H54 (cell line): ENCODE measurements around the gene NDUFS2.
"Not testable (repeated sequence)": the region's sequence is repeated elsewhere in the genome, so short reads cannot be mapped to it uniquely, and the experiment has no call there.

ENCODE experiments used
- DNase-seq: peaks from one replicate; pipeline ENCODE4 v3.0.0; 2011; ENCODE audit warnings: low spot score, mixed read lengths; ENCODE audit not compliant: insufficient read length
- FAIRE-seq: peaks from 3 replicates; lab custom pipeline; 2011; peaks lifted over from hg19 to GRCh38; lab: Jason Lieb, UNC
- POLR2A ChIP-seq: IDR thresholded peaks from 2 replicates; pipeline ENCODE4 v1.6.1; 2011; ENCODE audit warnings: low read depth, mild to moderate bottlenecking, low read length

The NDUFS2 gene

DNA sequence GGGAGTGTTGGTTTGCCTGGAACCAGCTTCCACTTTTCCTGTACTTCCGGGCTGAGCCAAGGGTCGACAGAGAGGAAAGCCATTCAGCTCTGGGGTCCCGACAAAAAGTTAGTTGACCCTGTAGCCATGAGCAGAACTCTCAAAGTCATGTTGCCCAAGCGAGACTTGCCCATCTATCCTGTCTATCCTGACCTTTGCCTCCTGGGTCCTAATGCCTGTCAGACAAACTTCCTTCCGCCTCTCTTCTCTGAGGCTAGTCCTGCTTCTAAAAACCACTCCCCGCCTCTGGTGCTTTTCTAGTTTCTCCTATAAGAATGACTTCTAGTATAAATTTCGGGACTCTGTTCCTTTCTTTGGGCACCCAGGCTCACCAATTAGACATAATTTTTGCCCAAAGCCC is 48.7 kb downstream of the NDUFS2 start:
- no peak for TF ChIP-seq POLR2A
- no peak for FAIRE-seq
- no peak for DNase-seq

- DNase-seq: no peak
- TF ChIP-seq POLR2A: no peak
- FAIRE-seq: no peak
Measured at GRCh38 chr1:161251579-161251978, 49.4 kb downstream of the NDUFS2 start.

DNA sequence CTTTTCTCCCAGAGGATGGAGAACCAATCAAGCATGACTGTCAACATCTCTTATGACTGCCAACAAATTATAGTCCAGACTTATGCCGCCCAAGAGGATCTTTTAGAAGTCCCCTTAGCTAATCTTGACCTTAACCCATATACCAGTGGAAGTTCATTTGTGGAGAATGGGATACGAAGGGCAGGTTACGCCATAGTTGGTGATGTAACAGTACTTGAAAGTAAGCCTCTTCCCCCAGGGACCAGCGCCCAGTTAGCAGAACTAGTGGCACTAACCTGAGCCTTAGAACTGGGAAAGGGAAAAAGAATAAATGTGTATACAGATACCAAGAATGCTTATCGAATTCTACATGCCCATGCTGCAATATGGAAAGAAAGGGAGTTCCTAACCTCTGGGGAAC is 53.1 kb downstream of the NDUFS2 start:
- DNase-seq, FAIRE-seq: not testable (repeated sequence)

DNA sequence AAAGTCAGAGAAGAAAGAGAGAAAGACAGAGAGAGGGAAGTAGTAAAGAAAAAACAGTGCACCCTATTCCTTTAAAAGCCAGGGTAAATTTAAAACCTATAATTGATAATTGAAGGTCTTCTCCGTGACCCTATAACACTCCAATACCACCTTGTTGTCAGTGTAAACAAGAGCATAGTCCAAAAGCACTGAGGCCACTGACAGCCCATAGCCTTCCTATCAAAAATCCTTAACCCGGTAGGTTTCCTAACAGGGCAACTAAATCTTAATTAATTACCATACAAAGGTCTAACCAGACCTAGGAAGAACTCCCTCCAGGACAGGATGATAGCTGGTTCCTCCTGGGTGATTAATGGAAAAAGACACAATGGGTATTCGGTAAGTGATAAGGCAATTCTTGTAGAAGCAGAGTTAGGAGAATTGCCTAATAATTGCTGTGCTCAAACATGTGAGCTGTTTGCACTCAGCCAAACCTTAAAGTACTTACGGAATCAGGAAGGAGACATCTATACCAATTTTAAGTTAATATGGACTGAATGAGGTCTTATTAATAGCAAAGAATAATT is 53.9 kb downstream of the NDUFS2 start:
- not testable (repeated sequence) for DNase-seq, FAIRE-seq

GRCh38 chr1:161257109-161257508 is 54.9 kb downstream of the NDUFS2 start:
- not testable (repeated sequence) for DNase-seq, FAIRE-seq

- DNase-seq (no peak), FAIRE-seq (no peak)
- TF ChIP-seq POLR2A: no peak
Measured at GRCh38 chr1:161258439-161259344, 56.5 kb downstream of the NDUFS2 start, which contains the start of gene PCP4L1. TSS of gene PCP4L1 (plus strand) at chr1:161258745. CDS start at chr1:161258975, 230 bp downstream.

GRCh38 chr1:161259345-161259702 is 57.2 kb downstream of the NDUFS2 start:
- DNase-seq (no peak), FAIRE-seq (no peak)
- no peak for TF ChIP-seq POLR2A

GRCh38 chr1:161259765-161260164 is 57.6 kb downstream of the NDUFS2 start:
- FAIRE-seq: no peak
- no peak for TF ChIP-seq POLR2A
- DNase-seq: no peak

DNA sequence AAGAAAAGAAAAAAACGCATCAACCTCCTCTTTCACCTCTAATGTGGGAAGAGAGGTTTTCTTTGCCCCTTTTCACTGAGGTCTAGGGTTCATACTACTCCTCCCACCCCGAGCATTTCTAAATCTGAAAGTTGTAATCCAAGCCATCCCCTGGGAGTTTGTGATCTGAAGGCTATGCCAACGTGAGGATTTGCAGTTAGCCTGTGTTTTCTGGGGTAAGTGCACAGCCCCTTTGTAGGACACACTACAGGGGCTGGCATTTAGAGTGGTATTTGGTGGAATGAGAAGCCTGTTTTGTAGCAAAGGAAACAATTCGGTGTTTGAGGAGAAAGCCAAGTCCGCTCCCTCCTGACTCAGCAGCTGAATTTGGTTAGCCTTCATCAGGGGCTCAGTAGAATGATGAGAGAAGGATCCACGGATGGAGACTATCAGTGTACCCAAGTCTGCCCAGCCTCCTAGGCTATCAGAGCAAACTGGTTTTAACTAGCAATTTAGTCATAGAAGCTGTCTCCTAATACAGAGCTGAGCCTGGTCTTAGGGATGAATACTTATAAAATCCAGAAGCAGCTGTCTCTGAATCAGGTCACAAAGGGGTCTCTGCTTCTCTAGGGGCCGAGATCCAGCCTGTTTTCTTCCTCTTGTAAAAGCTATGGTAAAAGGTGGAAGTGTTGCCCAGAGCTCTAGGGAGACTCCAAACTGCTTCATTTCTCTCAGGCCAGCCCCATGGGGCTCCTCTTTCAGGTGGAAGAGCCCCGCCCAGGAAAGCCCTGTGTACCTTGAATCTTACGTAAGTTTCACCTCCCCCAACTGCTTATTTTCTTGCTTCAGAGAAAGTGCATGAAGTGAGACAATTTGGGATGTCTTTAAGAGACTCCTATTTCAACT is 58.5 kb downstream of the NDUFS2 start:
- FAIRE-seq (no peak), DNase-seq (no peak)
- no peak for TF ChIP-seq POLR2A

GRCh38 chr1:161261261-161262235 is 59.4 kb downstream of the NDUFS2 start:
- no peak for DNase-seq
- no peak for TF ChIP-seq POLR2A
- no peak for FAIRE-seq
